Mucosa of rectum (tissue), 2 donors: ENCODE measurements around the gene FBXO42.

ENCODE experiments used
- H3K27ac ChIP-seq, 2 donors: one replicate each; pipeline ENCODE4 v1.7.0; 2013; ENCODE audit warnings: inconsistent platforms in 2 of 2, low read depth in 2 of 2, low read length in 2 of 2
- H3K27me3 ChIP-seq, 2 donors: one replicate each; pipeline ENCODE4 v1.7.0; 2013; ENCODE audit warnings: low read length in 2 of 2; ENCODE audit not compliant: control insufficient read depth in 2 of 2, insufficient read depth in 2 of 2
- H3K36me3 ChIP-seq, 2 donors: one replicate each; pipeline ENCODE4 v1.7.0; 2013; ENCODE audit warnings: low read length in 2 of 2; ENCODE audit not compliant: control insufficient read depth in 2 of 2, insufficient read depth in 2 of 2
- H3K4me1 ChIP-seq, 2 donors: one replicate each; pipeline ENCODE4 v1.7.0; 2013; ENCODE audit warnings: low read length in 2 of 2, mild to moderate bottlenecking in 1 of 2; ENCODE audit not compliant: control insufficient read depth in 2 of 2, insufficient read depth in 2 of 2
- H3K4me3 ChIP-seq, 2 donors: one replicate each; pipeline ENCODE4 v1.7.0; 2013; ENCODE audit warnings: low read length in 2 of 2
- H3K9ac ChIP-seq, 2 donors: one replicate each; pipeline ENCODE4 v1.7.0; 2013; ENCODE audit warnings: low read length in 2 of 2, low read depth in 1 of 2, mild to moderate bottlenecking in 1 of 2
- H3K9me3 ChIP-seq, 2 donors: one replicate each; pipeline ENCODE4 v1.7.0; 2013; ENCODE audit warnings: low read length in 2 of 2; ENCODE audit not compliant: control insufficient read depth in 2 of 2
- donor health status: healthy.
- donor health status: Normal muscosa, but diverticular disease.

The FBXO42 gene

DNA sequence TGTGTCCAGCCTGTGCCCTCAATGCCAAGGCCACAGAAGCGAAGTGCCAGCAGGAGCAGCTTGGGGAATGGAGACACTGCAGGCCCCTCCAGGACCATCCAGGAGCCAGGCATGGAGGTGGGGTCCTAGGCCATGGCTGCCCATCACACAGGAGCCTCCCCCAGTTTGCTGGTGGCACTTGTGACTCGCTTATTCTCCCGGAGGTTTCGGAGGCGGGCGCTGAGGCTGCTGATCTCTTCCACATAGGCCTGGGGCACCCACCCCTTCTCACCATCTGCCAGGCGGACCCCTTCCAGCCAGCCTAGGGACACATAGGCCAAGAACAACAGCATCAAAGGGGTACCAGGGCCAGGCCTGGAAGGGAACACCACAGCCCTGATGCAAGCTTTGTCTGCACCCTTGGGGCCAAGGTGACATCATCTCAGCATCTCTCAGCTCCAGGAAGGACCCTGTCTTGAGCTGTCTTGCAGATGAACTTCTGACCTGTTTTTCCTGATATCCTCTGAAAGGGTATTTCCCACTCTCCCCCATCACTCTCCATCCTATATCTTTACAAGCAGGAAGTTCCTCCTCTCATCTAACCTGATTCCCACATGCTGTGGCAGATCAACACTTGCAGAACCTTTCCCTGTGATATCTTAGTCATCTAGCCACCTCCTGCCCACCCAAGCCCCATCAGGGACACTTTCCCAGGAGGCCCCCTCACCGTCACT is 153.7 kb downstream of the FBXO42 start:
- no peak overlapping the region for H3K27ac ChIP-seq

DNA sequence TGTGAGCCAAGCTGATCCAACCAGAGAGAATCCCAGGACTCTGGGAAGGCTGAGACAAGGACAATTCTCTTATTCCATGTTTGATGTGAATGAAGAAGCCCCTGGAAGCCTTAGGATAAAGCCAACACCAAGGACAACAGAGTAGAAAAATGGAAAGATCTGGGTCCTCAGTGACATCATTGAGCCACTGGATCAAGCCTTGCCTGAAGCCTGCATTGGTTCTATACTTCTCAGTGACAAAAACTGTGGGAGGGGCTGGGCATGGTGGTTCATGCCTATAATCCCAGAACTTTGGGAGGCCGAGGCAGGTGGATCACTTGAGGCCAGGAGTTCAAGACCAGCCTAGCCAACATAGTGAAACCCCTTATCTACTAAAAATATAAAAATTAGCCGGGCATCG is 155.4 kb downstream of the FBXO42 start:
- no peak overlapping the region for H3K4me3 ChIP-seq
- peaks cover 0 to 7% of the 10 kb centered on the region in 2 donors for H3K36me3 ChIP-seq
- H3K9me3 ChIP-seq = no peaks in the 10 kb centered on the region
- H3K27ac ChIP-seq = no peak overlapping the region
- no peak overlapping the region for H3K9ac ChIP-seq
- H3K4me1 ChIP-seq = peaks cover 0 to 6% of the 10 kb centered on the region in 2 donors
- H3K27me3 ChIP-seq = no peaks in the 10 kb centered on the region

More for the DNA sequence above, 153.7 kb downstream of the FBXO42 start:
- Histone ChIP-seq H3K27me3 (no peaks in the 10 kb centered on the region), H3K9ac (no peak overlapping the region), H3K9me3 (no peaks in the 10 kb centered on the region), H3K4me3 (no peak overlapping the region), H3K36me3 (peaks cover 0 to 9% of the 10 kb centered on the region in 2 donors), H3K4me1 (peaks cover 0 to 6% of the 10 kb centered on the region in 2 donors)
